ENCODE results near the gene PPCS.

PPCS gene

GRCh38 chr1:42434340-42434739 is 22.0 kb upstream of the PPCS start:
- Histone ChIP-seq H3K27me3 (replicated peaks; ENCODE audit: control insufficient read depth, insufficient read depth, low read length) (no peaks in the 10 kb centered on the region), H3K4me3 (replicated peaks; ENCODE audit: low read depth, low read length) (no peak overlapping the region), H3K36me3 (ENCODE audit: control insufficient read depth, insufficient read depth, low read length) (no peaks in the 10 kb centered on the region)
- TF ChIP-seq CTCF (IDR thresholded peaks at IDR 0.05; ENCODE audit: insufficient read depth, low read length, poor library complexity, severe bottlenecking) = no peak
- DNase-seq (ENCODE audit: extremely low read depth, insufficient read length) = no peak

- H3K27me3 ChIP-seq (replicated peaks; ENCODE audit: control insufficient read depth, insufficient read depth, low read length) = no peaks in the 10 kb centered on the region
- no peak overlapping the region for H3K4me3 ChIP-seq (replicated peaks; ENCODE audit: low read depth, low read length)
- DNase-seq (ENCODE audit: extremely low read depth, insufficient read length) = no peak
- TF ChIP-seq CTCF (IDR thresholded peaks at IDR 0.05; ENCODE audit: insufficient read depth, low read length, poor library complexity, severe bottlenecking) = no peak
- no peaks in the 10 kb centered on the region for H3K36me3 ChIP-seq (ENCODE audit: control insufficient read depth, insufficient read depth, low read length)
These were observed 16.4 kb upstream of the PPCS start for GRCh38 chr1:42439940-42440339.

GRCh38 chr1:42442662-42443061 is 13.7 kb upstream of the PPCS start:
- H3K27me3 ChIP-seq (replicated peaks; ENCODE audit: control insufficient read depth, insufficient read depth, low read length) = no peaks in the 10 kb centered on the region
- no peak for DNase-seq (ENCODE audit: extremely low read depth, insufficient read length)
- TF ChIP-seq CTCF (IDR thresholded peaks at IDR 0.05; ENCODE audit: insufficient read depth, low read length, poor library complexity, severe bottlenecking) = no peak
- H3K4me3 ChIP-seq (replicated peaks; ENCODE audit: low read depth, low read length) = no peak overlapping the region
- no peaks in the 10 kb centered on the region for H3K36me3 ChIP-seq (ENCODE audit: control insufficient read depth, insufficient read depth, low read length)

GRCh38 chr1:42449256-42449655 is 7.1 kb upstream of the PPCS start:
- Histone ChIP-seq H3K4me3 (replicated peaks; ENCODE audit: low read depth, low read length) (no peak overlapping the region), H3K36me3 (ENCODE audit: control insufficient read depth, insufficient read depth, low read length) (no peaks in the 10 kb centered on the region), H3K27me3 (replicated peaks; ENCODE audit: control insufficient read depth, insufficient read depth, low read length) (no peaks in the 10 kb centered on the region)
- TF ChIP-seq CTCF (IDR thresholded peaks at IDR 0.05; ENCODE audit: insufficient read depth, low read length, poor library complexity, severe bottlenecking) = no peak
- no peak for DNase-seq (ENCODE audit: extremely low read depth, insufficient read length)

GRCh38 chr1:42450061-42450460 is 6.3 kb upstream of the PPCS start:
- no peak for TF ChIP-seq CTCF (IDR thresholded peaks at IDR 0.05; ENCODE audit: insufficient read depth, low read length, poor library complexity, severe bottlenecking)
- Histone ChIP-seq H3K27me3 (replicated peaks; ENCODE audit: control insufficient read depth, insufficient read depth, low read length) (no peaks in the 10 kb centered on the region), H3K4me3 (replicated peaks; ENCODE audit: low read depth, low read length) (no peak overlapping the region), H3K36me3 (ENCODE audit: control insufficient read depth, insufficient read depth, low read length) (no peaks in the 10 kb centered on the region)
- DNase-seq (ENCODE audit: extremely low read depth, insufficient read length) = no peak

GRCh38 chr1:42453386-42453785 is 3.0 kb upstream of the PPCS start:
- no peaks in the 10 kb centered on the region; the same call in 1 of the 2 replicates for H3K36me3 ChIP-seq (ENCODE audit: control insufficient read depth, insufficient read depth, low read length)
- no peaks in the 10 kb centered on the region for H3K27me3 ChIP-seq (replicated peaks; ENCODE audit: control insufficient read depth, insufficient read depth, low read length)
- H3K4me3 ChIP-seq (replicated peaks; ENCODE audit: low read depth, low read length) = no peak overlapping the region
- no peak for TF ChIP-seq CTCF (IDR thresholded peaks at IDR 0.05; ENCODE audit: insufficient read depth, low read length, poor library complexity, severe bottlenecking)
- DNase-seq (ENCODE audit: extremely low read depth, insufficient read length) = no peak

All from GM06990 (cell line).